ENCODE measurements around the gene TEAD3.

The TEAD3 gene

DNA sequence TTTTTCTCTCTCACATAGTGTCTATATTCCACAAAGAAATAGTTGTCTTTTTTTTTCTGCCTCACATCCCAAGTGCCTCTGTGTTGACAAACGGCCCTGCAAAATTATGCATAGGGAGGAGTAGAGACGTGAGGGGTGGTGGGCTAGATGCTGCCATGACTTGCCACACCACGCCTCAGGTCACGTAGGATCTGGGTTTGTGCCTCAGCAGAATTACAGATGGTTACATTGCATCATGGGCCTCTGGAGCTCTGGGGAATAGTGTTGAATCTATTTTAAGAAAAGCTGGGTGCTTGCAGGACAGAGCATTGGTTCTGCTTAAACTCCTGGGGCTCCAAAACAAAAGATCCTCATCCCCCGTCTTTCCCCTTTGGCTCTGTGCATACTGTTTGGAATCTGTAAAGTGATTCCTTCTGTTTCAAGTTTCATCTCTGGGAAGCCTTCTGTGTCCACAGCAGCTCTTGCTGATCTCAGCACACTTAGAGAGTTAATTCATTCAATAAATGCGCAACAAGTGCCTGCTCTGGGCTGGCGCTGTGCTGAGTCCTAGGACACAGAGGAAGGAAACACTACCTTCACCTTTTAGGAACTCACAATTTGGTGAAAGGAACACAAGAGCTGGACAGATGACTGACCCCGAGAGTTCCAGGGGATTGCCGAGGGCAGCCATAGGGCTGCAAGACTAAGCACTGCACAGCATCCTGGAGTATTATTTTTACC, 42.3 kb downstream of the TEAD3 start:
- peaks cover 5% of the 10 kb centered on the region for H3K27me3 ChIP-seq (ENCODE audit: insufficient read depth, low read length)
- no peaks in the 10 kb centered on the region for H3K9me3 ChIP-seq (ENCODE audit: low read length)
- H3K4me1 ChIP-seq (ENCODE audit: insufficient read depth, low read length) = peaks cover 28% of the 10 kb centered on the region
- H3K36me3 ChIP-seq (ENCODE audit: insufficient read depth, low read length) = peaks cover 15% of the 10 kb centered on the region
- H3K4me3 ChIP-seq (ENCODE audit: low read length) = no peak overlapping the region
- no peak overlapping the region for H2AFZ ChIP-seq (ENCODE audit: low read depth, low read length)

DNA sequence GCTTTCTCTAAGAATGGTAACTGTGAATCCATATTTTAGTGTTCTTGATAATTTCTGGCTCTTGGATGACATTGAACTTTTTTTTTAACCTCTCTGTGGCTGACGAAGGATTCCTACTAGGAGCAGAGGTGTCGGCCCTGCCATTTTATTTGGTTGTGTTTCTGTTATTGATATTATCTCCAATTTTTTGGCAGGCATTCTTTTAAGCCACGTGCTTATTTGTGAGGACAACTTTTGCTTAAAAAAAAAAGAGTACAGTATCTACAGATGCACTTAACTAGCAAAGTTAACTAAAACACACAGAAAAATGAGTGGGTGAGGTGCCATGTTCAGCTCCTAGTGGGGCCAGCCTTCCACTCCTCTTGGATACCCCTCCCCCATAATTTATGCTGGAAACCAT, 43.6 kb downstream of the TEAD3 start:
- H3K9me3 ChIP-seq (ENCODE audit: low read length) = no peaks in the 10 kb centered on the region
- peaks cover 6% of the 10 kb centered on the region for H3K36me3 ChIP-seq (ENCODE audit: insufficient read depth, low read length)
- peak overlapping the region; percentile 93 for H2AFZ ChIP-seq (ENCODE audit: low read depth, low read length)
- H3K4me3 ChIP-seq (ENCODE audit: low read length) = peak overlapping the region; percentile 57
- H3K4me1 ChIP-seq (ENCODE audit: insufficient read depth, low read length) = peaks cover 28% of the 10 kb centered on the region
- peaks cover 5% of the 10 kb centered on the region for H3K27me3 ChIP-seq (ENCODE audit: insufficient read depth, low read length)

DNA sequence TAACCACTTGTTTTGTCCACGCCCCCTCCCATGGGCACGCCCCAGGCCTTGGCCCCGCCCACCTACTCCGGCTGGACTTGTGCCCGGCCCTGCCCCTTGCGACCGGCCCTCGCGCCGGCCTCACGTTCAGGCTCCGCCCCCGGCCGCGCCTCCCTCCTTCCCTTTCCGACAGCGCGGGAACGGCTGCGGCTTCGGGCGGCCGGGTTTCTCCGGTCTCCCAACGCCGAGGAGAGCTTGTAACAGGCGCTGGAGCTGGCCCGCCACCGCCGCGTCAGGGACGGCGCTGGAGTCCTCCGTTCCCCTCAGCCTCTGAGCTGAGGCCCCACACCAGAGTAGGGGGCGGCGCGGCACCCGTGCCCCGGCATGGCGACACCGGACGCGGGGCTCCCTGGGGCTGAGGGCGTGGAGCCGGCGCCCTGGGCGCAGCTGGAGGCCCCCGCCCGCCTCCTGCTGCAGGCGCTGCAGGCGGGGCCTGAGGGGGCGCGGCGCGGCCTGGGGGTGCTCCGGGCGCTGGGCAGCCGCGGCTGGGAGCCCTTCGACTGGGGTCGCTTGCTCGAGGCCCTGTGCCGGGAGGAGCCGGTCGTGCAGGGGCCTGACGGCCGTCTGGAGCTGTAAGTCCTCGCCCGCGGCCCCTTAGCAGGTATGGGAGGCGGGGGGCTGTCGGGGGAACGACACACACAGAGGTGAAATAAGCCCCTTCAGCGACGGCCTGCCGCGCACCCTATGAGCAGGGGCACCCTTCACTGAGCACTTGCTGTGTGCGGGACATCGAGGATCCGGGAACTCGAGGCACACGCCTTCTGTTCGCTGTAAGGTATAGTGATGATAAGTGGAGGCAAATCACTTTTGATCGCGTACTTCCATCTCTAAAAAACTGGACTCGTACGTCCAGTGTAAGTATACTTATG, 44.4 kb downstream of the TEAD3 start, which contains the start of gene FANCE:
TSS of gene FANCE (plus strand) at position 156 of the 908 bp plus-strand sequence. CDS start at position 364, 208 bp downstream.
- H3K4me1 ChIP-seq (ENCODE audit: insufficient read depth, low read length) = peaks cover 28% of the 10 kb centered on the region
- peak within 1 kb of the TSS; percentile 57 for H3K4me3 ChIP-seq (ENCODE audit: low read length)
- H3K27me3 ChIP-seq (ENCODE audit: insufficient read depth, low read length) = peaks cover 5% of the 10 kb centered on the region
- no peaks in the 10 kb centered on the region for H3K9me3 ChIP-seq (ENCODE audit: low read length)
- peaks cover 2% of the 10 kb centered on the region for H3K36me3 ChIP-seq (ENCODE audit: insufficient read depth, low read length)
- H2AFZ ChIP-seq (ENCODE audit: low read depth, low read length) = peak within 1 kb of the TSS; percentile 93

DNA sequence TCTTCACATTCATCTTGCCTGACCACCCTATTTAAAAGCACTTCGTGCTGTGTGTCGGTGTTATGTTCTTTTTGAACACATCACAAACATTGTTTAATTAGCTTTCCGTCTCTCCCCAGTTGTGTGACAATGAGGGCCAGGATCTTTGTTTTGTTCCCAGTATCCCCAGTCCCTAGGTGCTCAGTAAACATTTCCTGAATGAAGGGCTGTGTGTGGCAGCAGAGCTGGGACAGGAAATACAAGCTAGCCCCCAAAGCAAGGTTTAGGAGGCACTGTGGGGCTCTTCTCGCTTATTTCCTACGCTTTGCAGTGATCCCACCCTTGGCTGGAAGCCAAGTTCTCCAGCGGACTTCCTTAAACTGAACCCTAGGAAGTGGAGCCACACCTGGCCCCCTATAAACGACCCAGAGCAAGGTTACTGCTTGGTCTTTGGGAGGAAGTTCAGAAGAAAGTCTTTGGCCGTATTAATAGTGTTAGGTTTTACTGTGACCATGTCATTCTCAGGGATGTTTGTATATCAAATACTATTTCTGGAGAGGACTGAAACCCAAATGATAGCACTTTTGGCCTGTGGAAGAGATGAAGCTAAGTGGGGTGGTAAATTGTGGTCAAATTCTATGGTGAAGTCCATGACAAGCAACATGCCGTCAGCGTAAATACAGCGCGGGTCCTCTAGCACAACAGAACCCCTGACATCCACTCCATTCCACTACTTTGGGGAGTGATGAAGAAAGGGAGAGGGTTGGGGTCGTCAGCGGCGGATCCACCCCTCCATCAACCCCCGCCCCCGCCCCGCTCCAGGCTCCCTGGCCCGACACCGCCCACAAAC, 45.3 kb downstream of the TEAD3 start:
- Histone ChIP-seq H3K36me3 (ENCODE audit: insufficient read depth, low read length) (no peaks in the 10 kb centered on the region), H3K4me3 (ENCODE audit: low read length) (peak overlapping the region; percentile 42)

DNA sequence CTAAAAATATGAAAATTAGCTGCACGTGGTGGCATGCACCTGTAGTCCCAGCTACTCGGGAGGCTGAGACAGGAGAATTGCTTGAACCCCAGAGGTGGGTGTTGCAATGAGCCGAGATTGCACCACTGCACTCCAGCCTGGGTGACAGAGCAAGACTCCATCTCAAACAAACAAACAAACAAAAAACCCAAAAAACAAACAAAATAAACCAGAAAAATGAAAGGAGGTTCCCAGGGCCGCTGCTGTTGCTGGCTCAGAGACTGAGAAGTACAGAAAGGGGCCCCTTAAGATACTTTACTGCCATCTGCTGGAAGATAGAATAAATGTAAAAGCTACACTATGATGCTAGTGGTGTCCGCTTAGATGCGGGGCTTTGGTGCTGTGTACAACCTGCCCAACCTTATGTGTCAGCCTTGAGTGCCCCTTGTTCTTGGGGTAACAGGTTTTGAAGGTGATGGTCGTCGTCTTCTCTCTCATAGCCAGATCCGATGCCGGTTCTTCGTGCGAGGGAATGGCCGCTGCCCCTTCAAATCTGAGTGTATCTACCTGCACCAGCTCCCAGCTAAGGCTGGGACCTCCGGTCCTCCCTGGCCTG, 47.5 kb downstream of the TEAD3 start:
- Histone ChIP-seq H3K4me1 (ENCODE audit: insufficient read depth, low read length) (peaks cover 22% of the 10 kb centered on the region), H3K36me3 (ENCODE audit: insufficient read depth, low read length) (no peaks in the 10 kb centered on the region), H3K27me3 (ENCODE audit: insufficient read depth, low read length) (peaks cover 5% of the 10 kb centered on the region), H3K9me3 (ENCODE audit: low read length) (no peaks in the 10 kb centered on the region), H3K4me3 (ENCODE audit: low read length) (no peak overlapping the region), H2AFZ (ENCODE audit: low read depth, low read length) (no peak overlapping the region)

More for the DNA sequence above, 45.3 kb downstream of the TEAD3 start:
- Histone ChIP-seq H2AFZ (ENCODE audit: low read depth, low read length) (peak overlapping the region; percentile 36), H3K27me3 (ENCODE audit: insufficient read depth, low read length) (peaks cover 5% of the 10 kb centered on the region), H3K4me1 (ENCODE audit: insufficient read depth, low read length) (peaks cover 28% of the 10 kb centered on the region), H3K9me3 (ENCODE audit: low read length) (no peaks in the 10 kb centered on the region)

DNA sequence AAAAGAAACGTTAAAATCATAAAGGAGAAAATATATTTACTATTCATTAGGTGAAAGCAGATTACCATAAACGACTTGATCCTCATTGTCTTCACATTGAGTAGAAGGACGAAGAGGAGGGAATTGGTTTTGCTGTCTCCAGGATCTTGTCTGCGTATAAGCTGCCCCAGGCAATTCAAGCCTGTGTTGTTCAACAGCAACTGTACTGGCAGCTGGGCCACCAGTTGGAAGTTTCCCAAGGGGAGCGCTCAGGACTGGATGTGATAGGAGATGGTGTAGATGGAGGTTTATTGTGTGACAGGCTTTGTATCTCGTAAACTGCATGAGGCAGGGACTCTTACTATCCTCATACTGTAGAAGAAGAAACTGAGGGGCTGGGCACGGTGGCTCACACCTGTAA, 48.7 kb downstream of the TEAD3 start:
- no peak overlapping the region for H3K4me3 ChIP-seq (ENCODE audit: low read length)
- H3K36me3 ChIP-seq (ENCODE audit: insufficient read depth, low read length) = no peaks in the 10 kb centered on the region
- no peak overlapping the region for H2AFZ ChIP-seq (ENCODE audit: low read depth, low read length)
- no peaks in the 10 kb centered on the region for H3K9me3 ChIP-seq (ENCODE audit: low read length)
- H3K27me3 ChIP-seq (ENCODE audit: insufficient read depth, low read length) = peaks cover 5% of the 10 kb centered on the region
- H3K4me1 ChIP-seq (ENCODE audit: insufficient read depth, low read length) = peaks cover 11% of the 10 kb centered on the region

DNA sequence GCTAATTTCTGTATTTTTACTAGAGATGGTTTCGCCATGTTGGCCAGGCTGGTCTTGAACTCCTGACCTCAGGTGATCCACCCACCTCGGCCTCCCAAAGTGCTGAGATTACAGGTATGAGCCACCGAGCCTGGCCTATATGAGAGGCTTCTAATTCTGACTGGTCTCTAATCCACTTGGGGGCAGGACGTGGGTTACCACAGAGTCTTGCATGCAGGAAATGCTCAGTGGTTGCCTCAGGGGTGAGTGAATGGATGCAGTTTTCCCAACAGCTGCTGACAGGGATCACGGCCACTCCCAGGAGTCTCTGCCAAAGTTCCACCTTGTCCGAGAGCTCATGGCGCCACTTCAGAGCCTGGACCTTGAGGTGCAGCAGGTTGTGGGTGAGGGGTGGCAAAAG, 51.2 kb downstream of the TEAD3 start:
- no peaks in the 10 kb centered on the region for H3K9me3 ChIP-seq (ENCODE audit: low read length)

DNA sequence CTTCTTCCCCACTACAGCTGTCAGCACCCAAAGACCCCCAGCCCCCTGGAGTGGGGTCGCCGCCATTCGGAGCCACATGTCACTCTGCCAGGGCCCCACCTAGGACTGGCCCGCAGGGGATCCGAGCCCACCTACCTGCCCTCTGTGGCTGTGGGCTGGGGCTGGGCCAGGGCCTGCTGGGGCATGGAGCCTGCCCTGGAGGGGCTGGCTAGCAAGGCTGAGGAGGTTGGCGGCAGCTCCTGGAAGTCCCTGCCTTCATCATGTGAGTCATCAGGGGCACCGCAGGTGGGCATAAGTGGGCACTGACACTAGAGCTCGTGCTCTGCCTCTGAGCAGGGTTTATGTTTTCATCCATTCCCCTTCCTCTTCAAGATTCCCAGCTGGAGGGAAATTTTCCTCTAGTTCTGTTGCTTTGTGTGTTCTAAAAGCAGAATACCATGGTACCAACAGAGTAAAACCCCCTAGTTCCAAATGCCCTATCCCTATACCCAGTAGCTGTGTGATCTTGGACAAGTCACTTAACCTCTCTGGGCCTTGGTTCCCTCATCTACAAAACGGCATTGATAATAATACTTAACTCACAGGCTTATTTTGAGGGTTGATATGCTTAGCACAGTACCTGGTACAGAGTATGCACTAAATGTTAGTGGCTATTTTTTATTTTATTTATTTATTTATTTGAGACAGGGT, 53.4 kb downstream of the TEAD3 start:
- no peak overlapping the region for H3K4me3 ChIP-seq (ENCODE audit: low read length)
- H2AFZ ChIP-seq (ENCODE audit: low read depth, low read length) = no peak overlapping the region
- no peaks in the 10 kb centered on the region for H3K9me3 ChIP-seq (ENCODE audit: low read length)
- no peaks in the 10 kb centered on the region for H3K36me3 ChIP-seq (ENCODE audit: insufficient read depth, low read length)
- H3K27me3 ChIP-seq (ENCODE audit: insufficient read depth, low read length) = no peaks in the 10 kb centered on the region
- no peaks in the 10 kb centered on the region for H3K4me1 ChIP-seq (ENCODE audit: insufficient read depth, low read length)

More for the DNA sequence above, 51.2 kb downstream of the TEAD3 start:
- H3K4me1 ChIP-seq (ENCODE audit: insufficient read depth, low read length) = no peaks in the 10 kb centered on the region
- H2AFZ ChIP-seq (ENCODE audit: low read depth, low read length) = no peak overlapping the region
- H3K4me3 ChIP-seq (ENCODE audit: low read length) = no peak overlapping the region
- H3K27me3 ChIP-seq (ENCODE audit: insufficient read depth, low read length) = peaks cover 1% of the 10 kb centered on the region
- no peaks in the 10 kb centered on the region for H3K36me3 ChIP-seq (ENCODE audit: insufficient read depth, low read length)

DNA sequence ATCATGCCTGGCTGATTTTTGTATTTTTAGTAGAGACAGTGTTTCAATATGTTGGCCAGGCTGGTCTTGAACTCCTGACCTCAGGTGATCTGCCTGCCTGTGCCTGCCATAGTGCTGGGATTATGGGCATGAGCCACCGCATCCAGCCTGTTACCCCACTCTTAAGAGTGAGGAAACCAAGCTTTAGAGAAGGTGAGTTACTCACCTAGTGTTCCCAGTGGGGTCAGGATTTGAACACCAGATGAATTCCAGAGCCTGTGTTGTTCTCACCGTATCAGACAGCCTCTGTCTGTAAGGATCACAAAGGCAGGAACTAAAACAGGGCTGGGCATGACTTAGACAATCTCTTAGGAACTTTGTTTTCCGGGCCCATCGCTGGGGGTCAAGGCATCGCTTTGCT, 54.2 kb downstream of the TEAD3 start:
- no peaks in the 10 kb centered on the region for H3K36me3 ChIP-seq (ENCODE audit: insufficient read depth, low read length)
- no peaks in the 10 kb centered on the region for H3K4me1 ChIP-seq (ENCODE audit: insufficient read depth, low read length)
- H3K9me3 ChIP-seq (ENCODE audit: low read length) = no peaks in the 10 kb centered on the region
- H2AFZ ChIP-seq (ENCODE audit: low read depth, low read length) = no peak overlapping the region
- no peaks in the 10 kb centered on the region for H3K27me3 ChIP-seq (ENCODE audit: insufficient read depth, low read length)
- H3K4me3 ChIP-seq (ENCODE audit: low read length) = no peak overlapping the region

DNA sequence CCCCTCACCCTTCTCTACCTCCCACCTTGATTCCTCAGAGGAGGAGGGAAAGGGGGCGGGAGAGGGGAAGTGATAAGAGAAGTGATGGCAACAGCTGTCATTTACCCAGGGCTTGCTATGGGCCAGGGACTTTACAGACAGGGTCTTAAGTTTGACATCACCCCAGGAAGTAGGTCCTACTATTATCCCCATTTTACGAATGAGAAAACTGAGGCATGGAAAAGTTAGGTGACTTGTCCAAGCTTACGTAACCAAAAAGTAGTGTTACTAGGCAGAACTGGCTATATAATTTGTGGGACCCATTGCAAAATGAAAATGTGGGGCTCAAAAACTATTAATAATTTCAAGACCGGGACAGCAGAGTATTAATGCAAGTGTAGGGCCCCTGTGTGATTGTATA, 55.2 kb downstream of the TEAD3 start:
- no peak overlapping the region for H3K4me3 ChIP-seq (ENCODE audit: low read length)
- H3K36me3 ChIP-seq (ENCODE audit: insufficient read depth, low read length) = no peaks in the 10 kb centered on the region
- H2AFZ ChIP-seq (ENCODE audit: low read depth, low read length) = no peak overlapping the region
- H3K27me3 ChIP-seq (ENCODE audit: insufficient read depth, low read length) = no peaks in the 10 kb centered on the region
- H3K4me1 ChIP-seq (ENCODE audit: insufficient read depth, low read length) = no peaks in the 10 kb centered on the region
- H3K9me3 ChIP-seq (ENCODE audit: low read length) = no peaks in the 10 kb centered on the region

DNA sequence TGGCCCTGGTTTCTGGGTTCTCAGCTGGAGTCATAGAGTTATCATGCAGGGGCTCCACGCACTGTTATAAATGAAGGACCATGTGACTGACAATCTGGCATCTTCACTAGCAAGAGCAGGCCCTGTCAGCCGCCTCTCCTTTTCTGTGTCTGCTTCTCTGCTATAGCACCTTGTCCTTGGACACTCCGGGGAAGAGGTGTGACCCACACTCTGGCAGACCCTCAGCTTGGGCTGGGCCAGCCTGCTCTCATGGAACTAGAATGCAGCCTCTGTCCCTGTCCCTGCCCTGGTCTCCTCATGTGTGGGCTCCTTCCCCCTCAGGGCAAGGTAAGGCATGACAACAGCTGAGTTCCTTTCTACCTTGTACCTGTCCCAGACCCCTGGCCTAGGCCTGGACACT, 55.7 kb downstream of the TEAD3 start:
- Histone ChIP-seq H2AFZ (ENCODE audit: low read depth, low read length) (no peak overlapping the region), H3K27me3 (ENCODE audit: insufficient read depth, low read length) (no peaks in the 10 kb centered on the region), H3K4me3 (ENCODE audit: low read length) (no peak overlapping the region), H3K4me1 (ENCODE audit: insufficient read depth, low read length) (no peaks in the 10 kb centered on the region), H3K36me3 (ENCODE audit: insufficient read depth, low read length) (no peaks in the 10 kb centered on the region), H3K9me3 (ENCODE audit: low read length) (no peaks in the 10 kb centered on the region)

DNA sequence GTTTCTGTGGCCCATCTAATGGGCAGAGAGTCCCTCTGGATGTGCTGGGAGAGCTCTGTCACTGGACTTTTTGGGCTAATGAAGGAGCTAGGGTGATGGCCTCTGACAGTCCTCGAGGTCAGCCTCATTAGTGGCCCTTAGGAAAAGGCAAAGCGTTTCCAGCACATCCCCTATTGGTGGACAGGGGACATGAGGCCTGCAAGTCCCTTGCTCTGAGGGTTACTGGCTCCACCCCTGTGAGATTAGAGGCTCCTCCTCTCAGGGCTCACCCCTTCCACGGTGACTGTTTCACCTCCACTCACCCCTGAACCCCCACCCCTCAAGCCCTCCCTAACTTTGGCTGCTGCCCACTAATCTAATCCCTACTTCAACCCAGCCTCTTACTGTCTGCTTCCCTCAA, 57.6 kb downstream of the TEAD3 start:
- Histone ChIP-seq H3K4me3 (ENCODE audit: low read length) (no peak overlapping the region), H3K4me1 (ENCODE audit: insufficient read depth, low read length) (no peaks in the 10 kb centered on the region), H2AFZ (ENCODE audit: low read depth, low read length) (no peak overlapping the region), H3K27me3 (ENCODE audit: insufficient read depth, low read length) (no peaks in the 10 kb centered on the region), H3K9me3 (ENCODE audit: low read length) (no peaks in the 10 kb centered on the region), H3K36me3 (ENCODE audit: insufficient read depth, low read length) (no peaks in the 10 kb centered on the region)
